Left hindlimb (tissue), 1 donor: ENCODE results near the gene VSTM1.

Source experiments
- DNase-seq: peaks from one replicate; pipeline ENCODE4 v3.0.0-alpha.2; 2018

Gene VSTM1

GRCh38 chr19:54009440-54009839 lies 54.3 kb downstream of the VSTM1 start:
- DNase-seq, result no peak

GRCh38 chr19:54002495-54003315 lies 61.0 kb downstream of the VSTM1 start:
- no peak for DNase-seq

- no peak for DNase-seq
These were observed 62.2 kb downstream of the VSTM1 start for GRCh38 chr19:54001496-54001895.

GRCh38 chr19:53999694-54000093 lies 64.0 kb downstream of the VSTM1 start:
- DNase-seq, result no peak

- DNase-seq, result no peak
These were observed 65.5 kb downstream of the VSTM1 start for GRCh38 chr19:53998223-53998622.

GRCh38 chr19:53994811-53995210 lies 68.9 kb downstream of the VSTM1 start:
- no peak for DNase-seq

- no peak for DNase-seq
These were observed 70.2 kb downstream of the VSTM1 start for GRCh38 chr19:53993448-53993847.

GRCh38 chr19:53992815-53993214 lies 70.9 kb downstream of the VSTM1 start:
- DNase-seq, result no peak

- no peak for DNase-seq
These were observed 71.5 kb downstream of the VSTM1 start for GRCh38 chr19:53992211-53992610.

- peak; percentile 48 for DNase-seq
These were observed 72.2 kb downstream of the VSTM1 start, which contains the start of gene CACNG6 for GRCh38 chr19:53991224-53992113. Gene CACNG6 (plus strand): TSS chr19:53991637. CDS start chr19:53992878, 1,241 bp downstream.
